ENCODE data around the gene PARVB. TPM values are rescaled to one million over a fixed set of nuclear protein-coding genes. Genes with fewer than 3 reads are reported as not detected.

PARVB gene
- total RNA-seq = 44.0 and 49.2 TPM in 2 replicates

DNA sequence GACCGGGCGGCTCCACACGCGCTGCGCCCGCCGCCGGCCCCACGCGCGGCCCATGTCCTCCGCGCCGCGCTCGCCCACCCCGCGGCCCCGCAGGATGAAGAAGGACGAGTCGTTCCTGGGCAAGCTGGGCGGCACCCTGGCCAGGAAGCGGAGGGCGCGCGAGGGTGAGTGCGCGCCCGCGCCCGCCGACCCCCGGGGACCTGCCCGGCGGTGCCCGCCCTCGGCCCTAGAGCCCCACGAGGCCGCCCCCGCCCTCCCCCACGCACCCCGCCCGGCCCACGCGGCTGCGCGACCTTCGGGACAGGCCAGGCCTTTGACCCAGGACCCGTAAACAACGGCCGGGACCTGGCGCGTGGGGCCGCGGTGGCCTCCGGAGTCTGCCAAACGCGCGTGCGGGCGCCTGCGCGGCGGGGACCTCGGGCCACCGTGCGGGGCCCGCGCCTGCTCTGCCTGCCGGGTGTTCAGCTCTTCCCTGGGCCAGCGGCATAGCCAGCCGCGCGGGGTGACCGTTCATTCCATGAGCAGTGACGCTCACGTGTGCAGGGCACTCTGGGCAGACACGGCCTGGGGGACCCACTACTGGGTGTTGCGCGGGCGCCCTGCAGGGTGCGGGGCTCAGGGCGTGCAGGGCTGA lies at the start of gene PARVB:
TSS of gene PARVB (plus strand) at position 15 of the 634 bp plus-strand sequence. CDS start at position 53, 38 bp downstream.

GRCh38 chr22:44180706-44181032 lies 156.6 kb downstream of the PARVB start, which contains the start of gene PARVG:
PARVG (plus strand) TSS chr22:44180925; CDS start chr22:44183330, 2,405 bp downstream.

Other genes starting within 250 kb of the PARVB start
- 1.6 and 2.6 TPM in 2 replicates for gene EFCAB6, start 212.0 kb upstream of the PARVB start, total RNA-seq
- 0.73 TPM in 1 of 2 replicates, not detected in the other for gene SULT4A1, start 161.8 kb upstream of the PARVB start, total RNA-seq
- not detected in 2 replicates for gene PNPLA5, start 132.3 kb upstream of the PARVB start, total RNA-seq
- 8.8 and 10.6 TPM in 2 replicates for gene PNPLA3, start 100.5 kb upstream of the PARVB start, total RNA-seq
- 38.6 and 39.3 TPM in 2 replicates for gene SAMM50, start 68.9 kb upstream of the PARVB start, total RNA-seq
- gene PARVG, start 156.6 kb downstream of the PARVB start, total RNA-seq = under 0.01 and 0.20 TPM in 2 replicates

All from subcutaneous preadipocyte (primary cell).